A549 (cell line): ENCODE results near the gene MACF1. TPM values are rescaled to one million over a fixed set of nuclear protein-coding genes. Genes with fewer than 3 reads are reported as not detected.

Experiments used
- ATAC-seq, 2 experiments: fragments of 200-7000 bp in 1 of 2; fragments of >200 bp in 1 of 2; cut with Nextera tagmentation in 1 of 2; cut with Tn5 transposase in 1 of 2; 3 replicates each; pipeline versions ENCODE4 v1.8.0 to v1.9.1; 2018 to 2020; ENCODE audit warnings: mild to moderate bottlenecking in 1 of 2, moderate library complexity in 1 of 2
- CTCF ChIA-PET: fragments of 300-600 bp; sonication (Branson Sonifier 250); formaldehyde crosslinking; extraction: SDS; loops from one replicate; lab custom pipeline; 2021; ENCODE audit warnings: antibody characterized with exemption, inconsistent platforms; lab: Yijun Ruan, JAX
- POLR2A ChIA-PET: fragments of 350-600 bp; formaldehyde crosslinking; extraction: SDS; loops from one replicate; lab custom pipeline; 2021; ENCODE audit warnings: antibody characterized with exemption, inconsistent platforms; lab: Yijun Ruan, JAX
- DNase-seq, 2 experiments: peaks; one replicate each; pipeline versions ENCODE4 v3.0.0 to v3.0.0-alpha.2; 2011 to 2016; ENCODE audit warnings: low read depth in 1 of 2, low spot score in 1 of 2
- FAIRE-seq: peaks from 2 replicates; lab custom pipeline; 2011; peaks lifted over from hg19 to GRCh38; lab: Jason Lieb, UNC
- H3K27ac ChIP-seq, 2 experiments: fragments of >200 bp; sonication (Bioruptor Twin); formaldehyde crosslinking; 3 replicates each; pipeline ENCODE4 v1.5.1; 2016 to 2017
- H3K4me1 ChIP-seq: fragments of >200 bp; sonication (Bioruptor Twin); formaldehyde crosslinking; 3 replicates; pipeline ENCODE4 v1.6.1; 2016
- H3K4me2 ChIP-seq: fragments of >200 bp; sonication (Bioruptor Twin); formaldehyde crosslinking; 3 replicates; pipeline ENCODE4 v1.6.1; 2016
- H3K4me3 ChIP-seq: fragments of >200 bp; sonication (Bioruptor Twin); formaldehyde crosslinking; 3 replicates; pipeline ENCODE4 v1.5.1; 2016
- H3K9me3 ChIP-seq: fragments of >200 bp; sonication (Bioruptor Twin); formaldehyde crosslinking; 3 replicates; pipeline ENCODE4 v1.6.1; 2016
- CBX2 ChIP-seq: fragments of 200-600 bp; sonication (generic); IDR thresholded peaks from 2 replicates; pipeline ENCODE4 v1.6.1; 2016; ENCODE audit warnings: low read depth, mild to moderate bottlenecking, borderline replicate concordance
- CBX8 ChIP-seq: fragments of 200-600 bp; sonication (generic); IDR thresholded peaks from 2 replicates; pipeline ENCODE4 v1.6.1; 2016
- CTCF ChIP-seq: fragments of >200 bp; sonication (Bioruptor Twin); formaldehyde crosslinking; IDR thresholded peaks from 3 replicates; pipeline ENCODE4 v1.5.1; 2016
- EHMT2 ChIP-seq: fragments of 200-600 bp; sonication (generic); IDR thresholded peaks from 2 replicates; pipeline ENCODE4 v1.6.1; 2016; ENCODE audit warnings: antibody characterized with exemption, low read depth, mild to moderate bottlenecking, moderate library complexity
- ELK1 ChIP-seq: fragments of 150-350 bp; IDR thresholded peaks from 2 replicates; pipeline ENCODE4 v1.6.1; 2014; ENCODE audit warnings: low read depth, mild to moderate bottlenecking, low read length
- ESRRA ChIP-seq: fragments of 150-350 bp; IDR thresholded peaks from 2 replicates; pipeline ENCODE4 v1.6.1; 2014; ENCODE audit warnings: mild to moderate bottlenecking, low read length, borderline replicate concordance
- GATA3 ChIP-seq: IDR thresholded peaks from 2 replicates; pipeline ENCODE4 v1.6.1; 2012; ENCODE audit warnings: borderline replicate concordance
- HES2 ChIP-seq: fragments of >200 bp; sonication (Bioruptor Twin); formaldehyde crosslinking; IDR thresholded peaks from 2 replicates; pipeline ENCODE4 v1.6.1; 2016
- KDM5A ChIP-seq: fragments of 200-600 bp; sonication (generic); IDR thresholded peaks from 2 replicates; pipeline ENCODE4 v1.6.1; 2016; ENCODE audit warnings: antibody characterized with exemption, mild to moderate bottlenecking
- MAFK ChIP-seq: fragments of 450-650 bp; IDR thresholded peaks from 2 replicates; pipeline ENCODE4 v1.6.1; 2014; ENCODE audit not compliant: partially characterized antibody
- MAZ ChIP-seq: fragments of 150-350 bp; IDR thresholded peaks from 2 replicates; pipeline ENCODE4 v1.6.1; 2014; ENCODE audit warnings: antibody characterized with exemption, low read depth, low read length, borderline replicate concordance
- MYC ChIP-seq: IDR thresholded peaks from 2 replicates; pipeline ENCODE4 v1.6.1; 2012; ENCODE audit warnings: mild to moderate bottlenecking, inconsistent platforms, low read length, improper control_type of control experiment, borderline replicate concordance
- NFE2L2 ChIP-seq: fragments of 150-350 bp; conservative IDR thresholded peaks from 2 replicates; pipeline ENCODE4 v1.6.1; 2014; ENCODE audit warnings: low read length
- NPAS2 ChIP-seq: fragments of 250-450 bp; sonication (Bioruptor Pico); IDR thresholded peaks from 2 replicates; pipeline ENCODE4 v1.8.0; 2022; ENCODE audit warnings: mild to moderate bottlenecking, moderate library complexity, borderline replicate concordance
- NR3C1 ChIP-seq: fragments of >200 bp; sonication (Bioruptor Twin); formaldehyde crosslinking; IDR thresholded peaks from 3 replicates; pipeline ENCODE4 v1.6.1; 2017
- PHF8 ChIP-seq: fragments of 200-600 bp; sonication (generic); IDR thresholded peaks from 2 replicates; pipeline ENCODE4 v1.6.1; 2016; ENCODE audit warnings: low read depth, mild to moderate bottlenecking, antibody characterized with exemption, moderate library complexity, borderline replicate concordance
- POLR2A ChIP-seq: IDR thresholded peaks from 2 replicates; pipeline ENCODE4 v1.6.1; 2012; ENCODE audit warnings: mild to moderate bottlenecking, low read length
- RFX5 ChIP-seq: fragments of 450-650 bp; IDR thresholded peaks from 2 replicates; pipeline ENCODE4 v1.7.1; 2014; ENCODE audit warnings: antibody characterized with exemption, mild to moderate bottlenecking, moderate library complexity
- RNF2 ChIP-seq: fragments of 200-600 bp; sonication (generic); IDR thresholded peaks from 2 replicates; pipeline ENCODE4 v1.6.1; 2016; ENCODE audit warnings: low read depth, mild to moderate bottlenecking, antibody characterized with exemption, moderate library complexity, borderline replicate concordance
- ZFP36 ChIP-seq: fragments of 450-650 bp; IDR thresholded peaks from 2 replicates; pipeline ENCODE4 v1.6.1; 2014; ENCODE audit warnings: borderline replicate concordance; ENCODE audit not compliant: partially characterized antibody
- ZNF302 ChIP-seq: fragments of 250-450 bp; sonication (Bioruptor Pico); IDR thresholded peaks from 2 replicates; pipeline ENCODE4 v1.9.0; 2021; ENCODE audit warnings: inconsistent platforms, mild to moderate bottlenecking, moderate library complexity
- ZSCAN20 ChIP-seq: fragments of 250-450 bp; sonication (Bioruptor Pico); IDR thresholded peaks from 2 replicates; pipeline ENCODE4 v1.8.0; 2022; ENCODE audit warnings: mild to moderate bottlenecking, moderate library complexity
- WGBS: methylation state at CpG from one replicate; pipeline ENCODE4 v1.1.6; 2017; ENCODE audit errors: missing lambda C conversion rate; 5-methylcytosine and 5-hydroxymethylcytosine counted together
- polyA plus RNA-seq, 4 experiments: library from polyadenylated mRNA; depleted of rRNA in 3 of 4; stranded (reverse); fragments of >200 nt; fragmentation: RNase III in 1 of 4; extraction: RNeasy Plus Mini Kit Qiagen cat#74134 plus additional on column Dnase treatment in 1 of 4; gene quantifications; 2 replicates in 3 of 4; 3 replicates in 1 of 4; pipeline ENCODE4 v1.2.3, GENCODE V29; 2011 to 2017
- TF ChIP-seq, protein P1 (sequence below): IDR thresholded peaks from 2 replicates; pipeline ENCODE4 v1.6.1; 2012
- TF ChIP-seq, protein P2 (sequence below): fragments of 450-650 bp; IDR thresholded peaks from 2 replicates; pipeline ENCODE4 v1.6.1; 2014; ENCODE audit warnings: antibody characterized with exemption

MACF1 gene
- polyA plus RNA-seq, 2 of the 4 experiments (the other 2 are of a cell fraction), result 45.7 to 64.2 TPM

- TF ChIP-seq ZNF302 (CRISPR knock-in tag) (no peak), POLR2A (no peak), HES2 (no peak), ZFP36 (no peak), KDM5A (no peak)
- TF ChIP-seq, all 56 proteins: peak for 0
- DNase-seq (no peak), ATAC-seq (no peak), FAIRE-seq (no peak)
- Histone ChIP-seq H3K9me3 (no peaks in the 10 kb centered on the region), H3K4me3 (no peak overlapping the region), H3K4me2 (no peak overlapping the region), H3K4me1 (no peaks in the 10 kb centered on the region), H3K27ac (no peak overlapping the region)
- ChIA-PET POLR2A (no interaction called here), CTCF (interaction anchor here (1.0 kb wide), 1 partner anchor 17 kb away, joined by 4 read pairs; no protein-coding TSS in a partner anchor)
- WGBS, result 93% methylated on average over 4 of the region's 4 CpGs
Measured at GRCh38 chr1:39427912-39428311, 223.4 kb downstream of the MACF1 start.

DNA sequence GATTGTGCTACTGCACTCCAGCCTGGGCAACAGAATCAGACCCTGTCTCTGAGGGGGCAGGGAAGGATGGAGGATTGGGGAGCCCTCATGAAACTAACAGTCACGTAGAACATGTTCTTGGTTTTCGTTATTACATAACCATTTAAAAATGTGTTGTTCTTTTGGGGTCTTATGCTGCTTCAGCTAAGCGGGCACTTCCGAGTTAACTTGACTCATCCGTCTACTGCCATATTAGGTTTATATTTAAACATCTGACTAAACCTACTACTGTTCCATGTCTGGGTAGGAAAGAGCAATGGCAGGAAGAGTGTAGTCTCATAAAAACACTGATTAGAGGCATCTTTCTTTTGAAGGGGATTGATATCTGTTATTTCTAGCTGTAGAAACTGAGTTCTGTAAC lies 227.4 kb downstream of the MACF1 start:
- no peaks in the 10 kb centered on the region for H3K9me3 ChIP-seq
- FAIRE-seq, result no peak
- no peak overlapping the region for H3K4me3 ChIP-seq
- DNase-seq, result no peak
- no peak for TF ChIP-seq MAFK
- TF ChIP-seq EHMT2, result no peak
- no peak for TF ChIP-seq NFE2L2
- no peak for TF ChIP-seq GATA3
- no peak for TF ChIP-seq NR3C1
- TF ChIP-seq, protein P1, sequence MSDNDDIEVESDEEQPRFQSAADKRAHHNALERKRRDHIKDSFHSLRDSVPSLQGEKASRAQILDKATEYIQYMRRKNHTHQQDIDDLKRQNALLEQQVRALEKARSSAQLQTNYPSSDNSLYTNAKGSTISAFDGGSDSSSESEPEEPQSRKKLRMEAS, result no peak
- TF ChIP-seq ELK1, result no peak
- TF ChIP-seq RNF2, result no peak
- TF ChIP-seq NPAS2 (CRISPR knock-in tag), result no peak
- TF ChIP-seq ZSCAN20 (CRISPR knock-in tag), result no peak
- TF ChIP-seq ESRRA, result no peak
- no peak for TF ChIP-seq MYC
- TF ChIP-seq CTCF, result no peak
- TF ChIP-seq PHF8, result no peak
- TF ChIP-seq, protein P2, sequence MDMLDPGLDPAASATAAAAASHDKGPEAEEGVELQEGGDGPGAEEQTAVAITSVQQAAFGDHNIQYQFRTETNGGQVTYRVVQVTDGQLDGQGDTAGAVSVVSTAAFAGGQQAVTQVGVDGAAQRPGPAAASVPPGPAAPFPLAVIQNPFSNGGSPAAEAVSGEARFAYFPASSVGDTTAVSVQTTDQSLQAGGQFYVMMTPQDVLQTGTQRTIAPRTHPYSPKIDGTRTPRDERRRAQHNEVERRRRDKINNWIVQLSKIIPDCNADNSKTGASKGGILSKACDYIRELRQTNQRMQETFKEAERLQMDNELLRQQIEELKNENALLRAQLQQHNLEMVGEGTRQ, result no peak
- TF ChIP-seq CBX2, result no peak
- no peak for TF ChIP-seq MAZ
- TF ChIP-seq CBX8, result no peak
- no peak for TF ChIP-seq RFX5
- no peak for TF ChIP-seq POLR2A
- ChIA-PET POLR2A (no interaction called here), CTCF (interaction anchor here (1.1 to 2.3 kb wide), 3 partner anchors 16 to 107 kb away, joined by 3 to 13 read pairs (median 4); no protein-coding TSS in a partner anchor)
- WGBS, result 89% methylated on average over 5 of the region's 5 CpGs
- H3K4me1 ChIP-seq, result peaks cover 8% of the 10 kb centered on the region; the same call in 1 of the 3 replicates
- H3K27ac ChIP-seq, result no peak overlapping the region
- ATAC-seq, result no peak
- H3K4me2 ChIP-seq, result no peak overlapping the region
